Upper lobe of right lung (tissue), 1 donor: ENCODE results near the gene ITPRID1. TPM values are rescaled to one million over a fixed set of nuclear protein-coding genes. Genes with fewer than 3 reads are reported as not detected.

ENCODE experiments used
- ATAC-seq: fragments of 200-7000 bp; cut with Tn5 transposase; one replicate; pipeline ENCODE4 v1.9.1; 2020; ENCODE audit warnings: mild to moderate bottlenecking, moderate library complexity
- DNase-seq: peaks from one replicate; pipeline ENCODE4 v3.0.0-alpha.2; 2020
- H3K27ac ChIP-seq: fragments of 200-600 bp; one replicate; pipeline ENCODE4 v1.8.0; 2022
- H3K27me3 ChIP-seq: fragments of 200-600 bp; one replicate; pipeline ENCODE4 v1.8.0; 2022; ENCODE audit warnings: mild to moderate bottlenecking
- H3K36me3 ChIP-seq: fragments of 200-600 bp; one replicate; pipeline ENCODE4 v1.8.0; 2022
- H3K4me1 ChIP-seq: fragments of 200-600 bp; one replicate; pipeline ENCODE4 v1.8.0; 2022
- H3K4me3 ChIP-seq: fragments of 200-600 bp; one replicate; pipeline ENCODE4 v1.8.0; 2022; ENCODE audit warnings: mild to moderate bottlenecking
- H3K9me3 ChIP-seq: fragments of 200-600 bp; one replicate; pipeline ENCODE4 v1.8.0; 2022
- intact Hi-C: fragments of 100-400 bp; cut with DNase I; formaldehyde crosslinking; loops from one replicate; pipeline ENCODE4 v1.11.0; 2022
- total RNA-seq: library from RNA; stranded (reverse); fragmentation: NEBNext Ultra II Directional; extraction: Animal tissue kit (Norgen Biotek cat#: 25700); gene quantifications from one replicate; pipeline ENCODE4 v1.2.1, GENCODE V29; 2021
- TF ChIP-seq, protein P1 (sequence below): fragments of 200-600 bp; IDR thresholded peaks from one replicate; pipeline ENCODE4 v1.8.0; 2022; ENCODE audit warnings: antibody characterized with exemption
- donor health status: DM: no; HTN: yes; CAD: no; lungs with severe emphysema.

ITPRID1 gene
- total RNA-seq, 1 donor from 2014 or later = not detected

- TF ChIP-seq, protein P1, sequence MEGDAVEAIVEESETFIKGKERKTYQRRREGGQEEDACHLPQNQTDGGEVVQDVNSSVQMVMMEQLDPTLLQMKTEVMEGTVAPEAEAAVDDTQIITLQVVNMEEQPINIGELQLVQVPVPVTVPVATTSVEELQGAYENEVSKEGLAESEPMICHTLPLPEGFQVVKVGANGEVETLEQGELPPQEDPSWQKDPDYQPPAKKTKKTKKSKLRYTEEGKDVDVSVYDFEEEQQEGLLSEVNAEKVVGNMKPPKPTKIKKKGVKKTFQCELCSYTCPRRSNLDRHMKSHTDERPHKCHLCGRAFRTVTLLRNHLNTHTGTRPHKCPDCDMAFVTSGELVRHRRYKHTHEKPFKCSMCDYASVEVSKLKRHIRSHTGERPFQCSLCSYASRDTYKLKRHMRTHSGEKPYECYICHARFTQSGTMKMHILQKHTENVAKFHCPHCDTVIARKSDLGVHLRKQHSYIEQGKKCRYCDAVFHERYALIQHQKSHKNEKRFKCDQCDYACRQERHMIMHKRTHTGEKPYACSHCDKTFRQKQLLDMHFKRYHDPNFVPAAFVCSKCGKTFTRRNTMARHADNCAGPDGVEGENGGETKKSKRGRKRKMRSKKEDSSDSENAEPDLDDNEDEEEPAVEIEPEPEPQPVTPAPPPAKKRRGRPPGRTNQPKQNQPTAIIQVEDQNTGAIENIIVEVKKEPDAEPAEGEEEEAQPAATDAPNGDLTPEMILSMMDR = no peak
- Histone ChIP-seq H3K27me3 (no peaks in the 10 kb centered on the region), H3K4me3 (no peak overlapping the region), H3K9me3 (no peaks in the 10 kb centered on the region), H3K27ac (no peak overlapping the region), H3K36me3 (no peaks in the 10 kb centered on the region), H3K4me1 (no peaks in the 10 kb centered on the region)
- ATAC-seq (no peak), DNase-seq (no peak)
- intact Hi-C loops = no loop called here
Observed at GRCh38 chr7:31648880-31649279, 135.0 kb downstream of the ITPRID1 start.

DNA sequence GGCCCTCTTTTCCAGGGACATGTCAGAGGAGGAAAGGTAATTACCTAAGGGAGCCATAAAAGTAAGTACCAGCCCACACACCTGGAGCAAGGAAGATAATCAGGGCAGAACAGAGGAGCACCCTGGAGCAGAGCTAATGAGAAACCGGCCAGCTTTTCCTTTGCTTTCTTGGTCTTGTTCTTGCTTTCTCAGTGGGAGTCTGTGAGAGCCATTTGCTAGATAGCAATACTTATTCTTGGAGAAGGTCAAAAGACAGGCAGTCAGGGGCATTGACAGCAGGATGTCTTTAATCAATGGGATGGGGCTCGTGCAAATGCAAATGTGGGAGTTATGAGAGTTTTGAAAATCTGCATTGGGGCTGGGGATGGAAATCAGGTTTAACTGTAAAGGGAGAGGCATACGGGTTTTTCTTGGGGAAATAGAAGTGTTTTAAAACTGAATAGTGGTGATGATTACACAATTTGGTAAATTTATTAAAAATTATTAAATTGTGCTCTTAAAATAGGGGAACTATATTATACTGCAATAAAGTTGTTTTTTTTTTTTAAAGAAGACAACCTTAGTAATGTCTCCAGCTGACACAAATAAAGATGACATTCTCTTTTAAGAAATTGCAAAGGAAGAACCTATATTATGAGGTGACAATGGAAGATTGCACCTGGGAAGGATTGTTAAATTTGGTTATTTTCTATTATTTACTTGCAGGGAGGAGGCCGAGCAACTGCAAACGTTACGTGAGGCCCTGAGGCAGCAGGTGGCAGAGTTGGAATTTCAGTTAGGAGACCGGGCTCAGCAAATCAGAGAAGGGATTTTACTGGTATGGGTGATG lies 137.6 kb downstream of the ITPRID1 start:
- TF ChIP-seq, protein P1 = no peak
- Histone ChIP-seq H3K27me3 (no peaks in the 10 kb centered on the region), H3K36me3 (no peaks in the 10 kb centered on the region), H3K27ac (no peak overlapping the region), H3K9me3 (no peaks in the 10 kb centered on the region), H3K4me3 (no peak overlapping the region), H3K4me1 (no peaks in the 10 kb centered on the region)
- intact Hi-C loops = no loop called here
- DNase-seq = no peak
- no peak for ATAC-seq

- no peak for ATAC-seq
- no peaks in the 10 kb centered on the region for H3K9me3 ChIP-seq
- H3K36me3 ChIP-seq = no peaks in the 10 kb centered on the region
- no peaks in the 10 kb centered on the region for H3K27me3 ChIP-seq
- no peaks in the 10 kb centered on the region for H3K4me1 ChIP-seq
- no peak overlapping the region for H3K4me3 ChIP-seq
- intact Hi-C loops = no loop called here
- no peak overlapping the region for H3K27ac ChIP-seq
- TF ChIP-seq, protein P1 = no peak
- no peak for DNase-seq
Observed at GRCh38 chr7:31652063-31652326, 138.1 kb downstream of the ITPRID1 start.

DNA sequence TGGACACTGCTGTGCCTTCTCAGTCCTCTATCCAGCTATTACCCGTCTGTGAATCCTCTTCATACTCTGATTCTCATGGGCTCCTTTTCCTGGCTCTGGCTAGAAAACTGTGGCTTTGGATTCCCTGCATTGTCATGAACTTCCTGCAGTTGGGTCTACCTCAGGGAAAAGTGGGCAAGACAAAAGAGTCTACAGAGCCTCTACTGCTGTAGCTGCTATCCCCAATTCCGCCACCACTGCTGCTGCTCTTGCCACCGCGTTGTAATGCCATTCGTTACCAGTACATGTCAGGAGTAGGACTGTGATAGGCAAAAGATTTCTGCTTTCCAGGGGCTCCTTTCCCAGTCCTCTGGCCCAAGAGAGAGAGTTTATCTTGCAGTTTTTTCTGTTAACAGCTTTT lies 149.2 kb downstream of the ITPRID1 start:
- intact Hi-C loops = no loop called here
- TF ChIP-seq, protein P1 = no peak
- no peak overlapping the region for H3K27ac ChIP-seq
- no peak overlapping the region for H3K4me3 ChIP-seq
- no peaks in the 10 kb centered on the region for H3K36me3 ChIP-seq
- no peaks in the 10 kb centered on the region for H3K27me3 ChIP-seq
- no peaks in the 10 kb centered on the region for H3K9me3 ChIP-seq
- H3K4me1 ChIP-seq = peaks cover 4% of the 10 kb centered on the region
- ATAC-seq (no peak), DNase-seq (no peak)

DNA sequence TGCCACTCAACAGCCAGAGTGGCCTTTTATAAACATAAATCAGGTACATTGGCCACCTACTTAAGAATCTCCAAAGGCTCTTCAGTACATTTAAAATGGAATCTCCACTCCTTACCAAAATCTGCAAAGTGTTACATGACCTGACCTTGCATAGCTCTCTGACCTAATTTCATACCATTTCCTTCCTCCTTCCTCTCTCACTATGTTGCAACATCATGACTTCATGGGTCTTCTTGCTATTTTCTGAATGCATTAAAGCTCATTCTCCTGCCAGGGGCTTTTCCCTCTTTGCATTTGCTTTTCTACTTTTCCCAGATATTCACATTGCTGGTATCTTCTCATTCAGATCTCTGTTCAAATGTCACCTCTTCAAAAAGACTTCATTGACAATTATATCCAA lies 151.0 kb downstream of the ITPRID1 start:
- no peak overlapping the region for H3K4me3 ChIP-seq
- intact Hi-C loops = no loop called here
- peak; percentile 70 for ATAC-seq

More for the DNA sequence above, 151.0 kb downstream of the ITPRID1 start:
- no peak for DNase-seq
- peaks cover 4% of the 10 kb centered on the region for H3K4me1 ChIP-seq
- H3K9me3 ChIP-seq = no peaks in the 10 kb centered on the region
- H3K27me3 ChIP-seq = no peaks in the 10 kb centered on the region
- TF ChIP-seq, protein P1 = no peak
- no peak overlapping the region for H3K27ac ChIP-seq
- no peaks in the 10 kb centered on the region for H3K36me3 ChIP-seq
